OCI-LY1 (cell line): Measurements from ENCODE around the gene LTO1.
"Not testable (repeated sequence)": the region's sequence is repeated elsewhere in the genome, so short reads cannot be mapped to it uniquely, and the experiment has no call there.

Experiments used
- H2AFZ ChIP-seq: fragments of 200-600 bp; sonication (generic), shearing (Covaris generic); 2 replicates; pipeline ENCODE4 v1.6.0; 2014; ENCODE audit warnings: antibody characterized with exemption, mild to moderate bottlenecking, low read length
- H3F3A ChIP-seq: fragments of 200-600 bp; sonication (generic), shearing (Covaris generic); 2 replicates; pipeline ENCODE4 v1.6.0; 2014; ENCODE audit warnings: mild to moderate bottlenecking, antibody characterized with exemption, low read length, moderate library complexity; ENCODE audit not compliant: insufficient read depth
- H3K27ac ChIP-seq: fragments of 200-600 bp; sonication (generic); 2 replicates; pipeline ENCODE4 v1.5.1; 2014; ENCODE audit warnings: low read length, mixed run types, mild to moderate bottlenecking, low read depth; ENCODE audit not compliant: poor library complexity, severe bottlenecking
- H3K27me3 ChIP-seq: fragments of 200-600 bp; sonication (generic); 2 replicates; pipeline ENCODE4 v1.6.0; 2014; ENCODE audit warnings: antibody characterized with exemption, mild to moderate bottlenecking, low read length, moderate library complexity; ENCODE audit not compliant: insufficient read depth
- H3K36me3 ChIP-seq: fragments of 200-600 bp; sonication (generic); 2 replicates; pipeline ENCODE4 v1.6.1; 2014; ENCODE audit warnings: mild to moderate bottlenecking, antibody characterized with exemption, low read length, moderate library complexity, mixed read lengths; ENCODE audit not compliant: insufficient read depth
- H3K4me1 ChIP-seq: fragments of 200-600 bp; sonication (generic); 2 replicates; pipeline ENCODE4 v1.5.1; 2014; ENCODE audit warnings: mild to moderate bottlenecking, low read length, moderate library complexity; ENCODE audit not compliant: insufficient read depth, severe bottlenecking
- H3K4me2 ChIP-seq: fragments of 200-600 bp; sonication (generic), shearing (Covaris generic); 2 replicates; pipeline ENCODE4 v1.6.1; 2014; ENCODE audit warnings: low read length
- H3K4me3 ChIP-seq: fragments of 200-600 bp; sonication (generic); 2 replicates; pipeline ENCODE4 v1.5.1; 2014; ENCODE audit warnings: low read length, low read depth, mild to moderate bottlenecking, mixed read lengths; ENCODE audit not compliant: poor library complexity, severe bottlenecking
- H3K79me2 ChIP-seq: fragments of 200-600 bp; shearing (Covaris generic); 2 replicates; pipeline ENCODE4 v1.6.1; 2016; ENCODE audit warnings: mixed run types, low read length, mixed read lengths; ENCODE audit not compliant: insufficient read depth
- H3K9ac ChIP-seq: fragments of 200-600 bp; sonication (generic), shearing (Covaris generic); 2 replicates; pipeline ENCODE4 v1.6.1; 2014; ENCODE audit warnings: mild to moderate bottlenecking, low read length, mixed read lengths
- H3K9me2 ChIP-seq: fragments of 200-600 bp; sonication (generic), shearing (Covaris generic); 2 replicates; pipeline ENCODE4 v1.6.1; 2014; ENCODE audit warnings: low read depth, mild to moderate bottlenecking, low read length, mixed read lengths
- H3K9me3 ChIP-seq: fragments of 200-600 bp; shearing (Covaris generic); 2 replicates; pipeline ENCODE4 v1.6.1; 2014; ENCODE audit warnings: low read length, mixed read lengths
- H4K20me1 ChIP-seq: fragments of 200-600 bp; sonication (generic), shearing (Covaris generic); 2 replicates; pipeline ENCODE4 v1.6.0; 2016; ENCODE audit warnings: mild to moderate bottlenecking, low read length; ENCODE audit not compliant: insufficient read depth
- EZH2 ChIP-seq: fragments of 200-600 bp; sonication (generic), shearing (Covaris generic); IDR thresholded peaks from 2 replicates; pipeline ENCODE4 v1.8.0; 2017; ENCODE audit warnings: borderline replicate concordance, mixed run types, mild to moderate bottlenecking, antibody characterized with exemption, low read length, moderate library complexity, mixed read lengths
- TF ChIP-seq, protein P1 (sequence below): fragments of 200-600 bp; sonication (generic), shearing (Covaris generic); IDR thresholded peaks from 2 replicates; pipeline ENCODE4 v1.5.1; 2017; ENCODE audit warnings: mild to moderate bottlenecking, antibody characterized with exemption, low read length, moderate library complexity, mixed read lengths

Gene LTO1

GRCh38 chr11:69691463-69691862 is 16.3 kb upstream of the LTO1 start:
- Histone ChIP-seq H3K79me2 (no peaks in the 10 kb centered on the region), H2AFZ (no peak overlapping the region), H3K36me3 (no peaks in the 10 kb centered on the region), H3K4me2 (no peak overlapping the region), H3K27ac (no peak overlapping the region), H3F3A (no peaks in the 10 kb centered on the region), H3K9me3 (no peaks in the 10 kb centered on the region), H3K27me3 (no peaks in the 10 kb centered on the region; the same call in 1 of the 2 replicates), H4K20me1 (no peaks in the 10 kb centered on the region), H3K9me2 (no peaks in the 10 kb centered on the region), H3K9ac (no peak overlapping the region), H3K4me1 (no peaks in the 10 kb centered on the region), H3K4me3 (no peak overlapping the region)
- TF ChIP-seq, protein P1, sequence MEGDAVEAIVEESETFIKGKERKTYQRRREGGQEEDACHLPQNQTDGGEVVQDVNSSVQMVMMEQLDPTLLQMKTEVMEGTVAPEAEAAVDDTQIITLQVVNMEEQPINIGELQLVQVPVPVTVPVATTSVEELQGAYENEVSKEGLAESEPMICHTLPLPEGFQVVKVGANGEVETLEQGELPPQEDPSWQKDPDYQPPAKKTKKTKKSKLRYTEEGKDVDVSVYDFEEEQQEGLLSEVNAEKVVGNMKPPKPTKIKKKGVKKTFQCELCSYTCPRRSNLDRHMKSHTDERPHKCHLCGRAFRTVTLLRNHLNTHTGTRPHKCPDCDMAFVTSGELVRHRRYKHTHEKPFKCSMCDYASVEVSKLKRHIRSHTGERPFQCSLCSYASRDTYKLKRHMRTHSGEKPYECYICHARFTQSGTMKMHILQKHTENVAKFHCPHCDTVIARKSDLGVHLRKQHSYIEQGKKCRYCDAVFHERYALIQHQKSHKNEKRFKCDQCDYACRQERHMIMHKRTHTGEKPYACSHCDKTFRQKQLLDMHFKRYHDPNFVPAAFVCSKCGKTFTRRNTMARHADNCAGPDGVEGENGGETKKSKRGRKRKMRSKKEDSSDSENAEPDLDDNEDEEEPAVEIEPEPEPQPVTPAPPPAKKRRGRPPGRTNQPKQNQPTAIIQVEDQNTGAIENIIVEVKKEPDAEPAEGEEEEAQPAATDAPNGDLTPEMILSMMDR: no peak
- no peak for TF ChIP-seq EZH2

DNA sequence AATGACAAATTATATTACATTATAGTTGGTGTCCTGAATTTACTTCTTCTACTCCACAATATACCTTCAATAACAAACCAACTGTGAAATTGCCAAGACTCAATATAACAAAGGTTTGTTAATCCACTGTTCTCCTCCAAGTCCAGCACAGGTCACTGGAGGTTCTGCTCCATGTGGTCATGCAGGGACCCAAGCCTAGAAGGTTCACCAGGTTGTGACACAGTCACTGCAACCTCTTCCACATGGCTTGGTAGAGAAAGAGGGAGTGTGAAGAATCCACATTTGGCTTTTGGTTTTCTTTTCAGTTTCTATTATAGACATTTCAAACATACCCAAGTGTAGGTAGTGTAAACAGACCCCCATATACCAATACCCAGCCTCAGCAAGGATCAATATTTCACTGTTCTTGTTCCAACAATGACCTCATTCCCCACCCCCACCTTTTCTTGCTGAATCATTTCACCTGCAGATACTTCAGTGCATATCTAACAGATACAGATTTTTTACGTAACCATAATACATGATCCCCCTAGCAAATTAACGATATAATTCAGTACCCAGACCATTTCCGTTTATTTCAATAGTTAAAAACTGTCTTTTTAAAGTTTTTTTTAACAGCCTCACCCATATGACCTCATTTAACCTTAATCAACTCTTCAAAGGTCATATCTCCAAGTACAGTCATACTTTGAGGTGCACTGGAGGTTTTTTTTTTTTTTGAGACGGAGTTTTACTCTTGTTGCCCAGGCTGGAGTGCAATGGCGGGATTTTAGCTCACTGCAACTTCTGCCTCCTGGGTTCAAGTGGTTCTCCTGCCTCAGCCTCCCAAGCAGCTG is 14.5 kb upstream of the LTO1 start:
- H3K36me3 ChIP-seq: no peaks in the 10 kb centered on the region
- H3K4me2 ChIP-seq: no peak overlapping the region
- no peak overlapping the region for H3K27ac ChIP-seq
- no peaks in the 10 kb centered on the region; the same call in 1 of the 2 replicates for H3K27me3 ChIP-seq
- no peaks in the 10 kb centered on the region for H3K9me3 ChIP-seq
- no peak overlapping the region for H3K9ac ChIP-seq
- no peaks in the 10 kb centered on the region for H4K20me1 ChIP-seq
- TF ChIP-seq EZH2: no peak
- TF ChIP-seq, protein P1: no peak
- H2AFZ ChIP-seq: no peak overlapping the region
- no peaks in the 10 kb centered on the region for H3F3A ChIP-seq
- H3K4me1 ChIP-seq: no peaks in the 10 kb centered on the region
- H3K9me2 ChIP-seq: no peaks in the 10 kb centered on the region
- H3K79me2 ChIP-seq: no peaks in the 10 kb centered on the region
- no peak overlapping the region for H3K4me3 ChIP-seq

DNA sequence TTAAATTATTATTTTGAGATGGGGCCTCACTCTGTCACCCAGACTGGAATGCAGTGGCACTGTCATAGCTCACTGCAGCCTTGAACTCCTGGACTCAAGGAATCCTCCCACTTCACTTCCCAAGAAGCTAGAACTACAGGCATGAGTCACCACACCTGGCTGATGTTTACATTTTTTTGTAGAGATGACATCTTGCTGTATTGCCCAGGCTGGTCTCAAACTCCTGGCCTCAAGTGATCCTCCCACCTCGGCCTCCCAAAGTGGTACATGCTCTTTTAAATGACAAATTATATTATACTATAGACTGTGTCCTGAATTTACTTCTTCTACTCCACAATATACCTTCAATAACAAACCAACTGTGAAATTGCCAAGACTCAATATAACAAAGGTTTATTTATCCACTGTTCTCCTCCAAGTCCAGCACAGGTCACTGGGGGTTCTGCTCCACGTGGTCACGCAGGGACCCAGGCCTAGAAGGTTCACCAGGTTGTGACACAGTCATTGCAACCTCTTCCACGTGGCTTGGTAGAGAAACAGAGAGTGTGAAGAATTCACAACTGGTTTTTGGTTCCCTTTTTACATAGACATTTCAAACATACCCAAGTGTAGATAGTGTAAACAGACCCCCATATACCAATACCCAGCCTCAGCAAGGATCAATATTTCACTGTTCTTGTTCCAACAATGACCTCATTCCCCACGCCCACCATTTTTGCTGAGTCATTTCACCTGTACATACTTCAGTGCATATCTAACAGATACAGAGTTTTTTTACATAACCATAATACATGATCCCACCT is 13.0 kb upstream of the LTO1 start:
- H4K20me1 ChIP-seq, H2AFZ ChIP-seq, H3K4me3 ChIP-seq, H3K4me2 ChIP-seq, H3F3A ChIP-seq, H3K9me3 ChIP-seq, H3K9me2 ChIP-seq, H3K79me2 ChIP-seq, H3K27me3 ChIP-seq, H3K9ac ChIP-seq, H3K27ac ChIP-seq, H3K4me1 ChIP-seq, H3K36me3 ChIP-seq: not testable (repeated sequence)
